Stimulated activated CD8-positive, alpha-beta memory T cell treated with anti-CD3 and anti-CD28 coated beads, Interleukin-15, amount 100 ng/mL, for 4 hours (primary cell): ENCODE measurements around the gene CSMD2.

Experiments used
- DNase-seq, 2 donors: peaks; one replicate each; pipeline ENCODE4 v3.0.0-alpha.2; 2020; ENCODE audit warnings: low read depth in 2 of 2

The CSMD2 gene

DNA sequence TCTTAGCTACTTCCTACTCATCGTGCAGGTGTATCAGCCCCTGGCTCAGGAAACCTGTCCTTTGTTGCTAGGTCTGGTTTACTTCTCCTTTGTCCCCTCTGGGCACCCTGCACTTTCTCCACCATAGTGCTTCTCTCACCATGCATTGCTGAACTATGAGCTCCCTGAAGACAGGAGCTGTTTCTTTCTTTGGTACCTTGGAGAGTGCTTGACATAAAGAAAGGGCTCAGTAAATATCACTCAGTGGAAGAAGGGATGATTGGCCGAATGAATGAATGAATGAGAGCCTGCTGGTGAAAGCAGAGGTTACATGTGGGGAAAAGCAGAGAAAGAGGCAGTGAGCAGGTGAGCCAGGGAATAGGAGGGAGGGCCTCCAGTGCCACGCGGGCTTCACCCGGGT, 310.9 kb downstream of the CSMD2 start:
- no peak for DNase-seq

DNA sequence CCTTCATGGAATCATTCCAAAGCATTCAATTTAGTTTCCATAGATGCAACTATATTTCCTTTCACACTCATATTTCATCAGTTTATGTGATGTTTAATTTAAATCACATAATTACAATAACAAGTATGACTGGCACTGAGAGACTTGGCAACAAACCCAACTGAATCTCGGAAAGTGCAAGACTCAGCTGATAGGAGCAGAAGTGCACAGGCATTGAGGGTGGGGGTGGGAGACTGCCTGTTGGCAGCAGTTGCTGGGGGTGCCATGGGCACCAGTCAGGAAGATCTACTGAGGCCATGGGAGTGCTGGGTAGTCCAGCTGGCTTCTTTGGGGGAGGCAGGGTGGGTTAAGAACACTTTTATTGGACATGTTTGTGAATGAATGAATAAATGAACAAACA, 311.6 kb downstream of the CSMD2 start:
- no peak for DNase-seq

- no peak for DNase-seq
Measured at GRCh38 chr1:33852711-33853110, 312.3 kb downstream of the CSMD2 start.

GRCh38 chr1:33850481-33850880, 314.5 kb downstream of the CSMD2 start:
- no peak for DNase-seq

- no peak for DNase-seq
Measured at GRCh38 chr1:33849211-33849610, 315.8 kb downstream of the CSMD2 start.

DNA sequence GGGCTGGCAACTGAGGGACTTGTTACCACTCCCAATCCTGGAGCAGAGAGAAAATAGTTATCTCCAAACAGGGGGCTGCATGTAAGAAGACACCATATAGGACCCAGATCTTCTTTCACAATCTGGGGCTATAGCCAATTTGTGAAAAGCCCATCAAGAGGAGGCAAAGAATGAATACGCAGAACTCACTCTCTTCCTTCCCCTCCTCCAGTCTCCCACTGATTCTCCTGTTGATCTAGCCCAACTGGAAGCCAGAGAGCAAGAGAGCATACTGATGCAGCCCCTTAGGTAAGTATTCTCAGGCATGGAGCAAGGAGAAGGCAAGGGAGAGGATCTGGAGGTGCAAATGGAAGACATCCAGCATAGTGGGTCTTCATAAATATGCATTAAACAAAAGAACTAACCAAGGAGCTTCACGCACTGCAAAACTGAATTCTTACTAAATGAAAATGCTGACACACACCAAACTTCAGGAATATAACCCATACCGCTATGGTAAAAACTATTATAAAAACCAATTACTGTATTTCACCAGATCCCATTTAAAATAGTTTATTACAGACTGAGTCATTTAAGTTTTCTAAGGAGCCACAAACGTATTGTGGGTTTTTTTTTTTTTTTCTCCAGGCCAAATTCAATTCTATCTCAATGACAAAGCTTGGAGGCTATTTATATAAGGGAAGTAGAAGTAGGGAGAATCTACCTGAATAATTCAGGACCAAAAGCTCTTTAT, 316.7 kb downstream of the CSMD2 start:
- no peak for DNase-seq

- no peak for DNase-seq
Measured at GRCh38 chr1:33846861-33847260, 318.2 kb downstream of the CSMD2 start.

GRCh38 chr1:33844166-33844565, 320.9 kb downstream of the CSMD2 start:
- DNase-seq = no peak

DNA sequence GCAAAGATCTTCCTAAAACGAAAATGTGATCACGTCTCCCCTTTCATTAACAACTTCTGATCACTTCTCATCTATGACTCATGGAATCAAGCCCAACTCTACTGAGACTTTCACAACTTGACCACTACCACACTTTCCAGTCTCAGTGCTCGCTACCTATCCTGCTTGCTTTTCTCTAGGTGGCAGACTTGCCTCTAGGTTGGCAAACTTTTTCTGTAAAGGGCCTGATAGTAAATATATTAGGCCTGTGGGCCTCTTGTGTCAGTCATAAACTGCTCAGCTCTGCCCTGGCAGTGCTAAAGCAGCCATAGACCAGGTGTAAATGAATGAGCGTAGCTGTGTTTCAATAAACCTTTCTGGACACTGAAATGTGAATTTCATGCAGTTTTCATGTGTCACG, 322.7 kb downstream of the CSMD2 start:
- DNase-seq = no peak

- no peak for DNase-seq
Measured at GRCh38 chr1:33841494-33841893, 323.5 kb downstream of the CSMD2 start.

DNA sequence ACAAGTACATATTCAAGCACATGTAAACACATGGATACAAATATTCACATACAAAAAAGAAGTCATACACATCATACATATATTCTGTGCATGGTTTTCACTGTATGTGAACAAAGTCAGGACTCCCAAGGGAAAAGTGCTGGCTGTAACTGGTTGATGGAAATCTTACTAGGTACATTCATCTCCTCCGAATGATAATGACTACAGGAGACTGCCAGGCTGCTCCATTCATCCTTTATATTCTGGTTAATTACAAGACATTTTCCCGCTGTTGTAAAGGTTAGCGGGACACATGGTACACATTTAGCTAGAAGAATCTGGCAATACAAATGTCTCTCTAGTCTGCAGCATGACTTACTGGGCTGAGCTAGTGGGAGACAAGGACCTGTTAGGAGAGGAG, 327.4 kb downstream of the CSMD2 start:
- no peak for DNase-seq

GRCh38 chr1:33836911-33837310, 328.1 kb downstream of the CSMD2 start:
- no peak for DNase-seq

DNA sequence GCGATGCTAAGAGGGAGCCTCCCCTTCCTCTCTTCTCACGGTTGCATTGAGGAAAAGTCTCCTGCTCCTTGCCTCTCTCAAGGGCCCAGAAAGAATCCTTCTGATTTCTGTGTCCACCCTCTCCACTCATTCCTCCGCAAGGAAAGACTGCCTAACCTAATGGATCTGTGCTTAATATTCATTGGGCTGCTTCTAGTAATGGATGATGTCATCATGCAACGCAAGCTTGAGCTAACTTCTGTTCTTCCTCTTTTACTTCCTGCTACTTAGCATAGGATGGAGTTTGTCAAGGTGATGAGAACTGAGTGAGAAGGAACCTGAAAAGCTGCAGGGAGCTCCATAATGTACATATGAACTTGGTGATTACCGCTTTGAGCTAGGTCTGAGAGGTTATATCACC, 336.4 kb downstream of the CSMD2 start:
- no peak for DNase-seq

DNA sequence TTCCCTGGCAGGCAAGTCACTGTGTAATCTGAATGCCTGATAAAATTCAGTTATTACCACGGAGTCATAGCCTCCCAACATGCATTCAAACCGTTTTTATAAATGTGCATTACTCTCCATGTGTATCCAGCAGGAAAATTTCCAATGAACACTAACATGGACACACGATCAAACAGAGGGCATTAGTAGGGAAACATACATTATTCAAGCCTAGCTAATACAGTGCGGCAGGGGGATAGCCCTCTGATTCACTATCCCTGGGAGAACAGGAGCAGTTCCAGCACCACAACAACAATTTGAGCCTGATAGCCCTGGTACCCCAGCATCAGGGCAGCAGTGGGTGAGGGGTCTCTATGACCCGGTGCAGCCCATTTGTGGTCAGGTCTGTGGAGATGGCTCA, 337.0 kb downstream of the CSMD2 start:
- no peak for DNase-seq

DNA sequence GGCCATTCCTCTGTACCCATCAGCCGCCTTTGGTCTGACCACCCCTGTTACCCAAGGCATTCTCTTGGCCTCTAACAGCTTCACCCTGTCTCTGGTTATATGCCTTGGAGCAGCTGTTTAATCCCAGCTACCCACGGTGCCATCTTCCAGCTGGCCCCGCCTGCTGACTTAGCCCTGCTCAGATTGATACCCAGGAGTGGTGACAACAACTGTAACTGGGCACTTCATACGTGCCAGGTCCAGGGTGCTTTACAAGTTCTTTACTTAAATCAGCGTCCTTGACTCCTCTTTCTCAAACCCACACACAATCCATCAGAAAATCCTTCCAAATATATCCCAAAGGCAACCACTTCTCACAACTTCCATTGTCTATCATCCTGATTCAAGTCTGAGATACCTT, 338.3 kb downstream of the CSMD2 start:
- no peak for DNase-seq

DNA sequence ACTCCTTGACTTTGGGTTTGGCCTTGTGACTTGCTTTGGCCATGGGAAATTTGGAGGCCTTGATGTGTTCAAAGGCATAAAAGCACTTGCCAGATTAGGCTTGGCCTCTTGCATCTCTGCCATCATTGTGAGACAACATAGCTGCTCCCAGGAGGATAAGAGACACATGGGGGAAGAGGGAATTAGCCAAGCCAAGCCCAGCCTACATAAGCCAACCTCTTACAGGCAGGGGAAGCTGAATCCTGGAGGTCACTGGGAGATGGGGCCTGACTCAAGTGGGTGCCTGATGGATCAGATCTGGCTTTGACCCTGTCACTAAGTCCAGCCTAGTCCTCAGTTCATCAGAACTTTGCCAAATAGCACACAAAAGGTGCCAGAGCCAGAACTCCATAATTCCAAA, 338.7 kb downstream of the CSMD2 start:
- DNase-seq = no peak

GRCh38 chr1:33825506-33825905, 339.5 kb downstream of the CSMD2 start:
- DNase-seq = no peak

GRCh38 chr1:33824971-33825370, 340.1 kb downstream of the CSMD2 start:
- DNase-seq = no peak

DNA sequence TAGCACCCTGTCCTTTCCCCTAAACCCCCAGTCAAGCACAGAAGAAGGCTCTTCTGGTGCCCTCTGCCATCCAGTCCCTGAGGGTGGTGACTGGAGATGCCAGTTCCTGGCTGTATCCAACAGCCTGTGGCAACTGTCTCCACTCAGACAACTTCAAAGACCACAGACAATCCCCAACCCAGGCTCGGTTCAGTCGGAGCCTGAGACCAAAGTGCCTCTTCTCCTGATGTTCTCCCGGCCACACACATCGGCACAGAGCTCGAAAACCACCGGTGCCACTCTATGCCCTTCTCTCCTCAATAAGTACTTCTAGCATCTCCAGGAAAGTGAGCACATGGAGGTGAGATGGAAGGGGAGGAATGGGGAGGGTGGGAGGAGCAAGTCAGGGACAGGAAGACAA, 340.7 kb downstream of the CSMD2 start:
- no peak for DNase-seq

DNA sequence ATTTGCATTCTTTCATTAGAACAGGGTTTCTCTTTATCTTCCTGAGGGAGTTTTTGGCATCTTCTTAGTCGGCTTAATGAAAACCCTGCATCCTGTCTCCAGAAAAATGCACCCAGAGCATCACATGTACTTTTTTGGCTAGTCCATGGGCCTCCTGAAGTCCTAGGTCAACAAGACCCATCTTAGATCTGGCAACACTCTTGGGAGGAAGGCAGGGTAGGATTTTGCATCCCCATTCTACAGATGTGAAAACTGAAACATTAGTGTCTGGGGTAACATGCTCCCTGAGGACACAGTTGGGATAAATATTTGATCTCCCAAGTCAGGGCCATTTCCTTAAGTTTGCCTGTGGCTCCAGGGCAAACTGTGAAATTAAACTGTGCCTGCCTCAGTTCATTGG, 341.2 kb downstream of the CSMD2 start:
- no peak for DNase-seq

GRCh38 chr1:33823401-33823800, 341.6 kb downstream of the CSMD2 start:
- DNase-seq = no peak

DNA sequence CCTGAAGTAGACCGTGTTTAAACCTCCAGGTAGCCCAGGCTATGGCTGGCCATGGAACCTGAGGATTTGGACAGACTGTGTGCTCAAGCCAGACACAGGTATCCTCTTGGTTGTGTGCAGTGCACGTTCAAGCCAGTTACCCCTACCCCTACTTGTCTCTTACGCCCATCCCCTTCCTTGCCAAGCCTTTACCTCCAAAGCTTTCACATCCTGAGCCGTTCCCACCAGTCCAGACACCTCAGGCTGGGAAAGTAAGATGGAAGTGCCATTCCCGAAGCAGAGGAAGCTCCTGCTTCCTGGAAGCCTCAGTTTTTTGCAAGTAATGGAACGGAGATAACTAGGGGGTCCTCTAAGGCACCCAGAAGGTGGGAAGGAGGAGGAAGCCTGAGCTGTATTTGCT, 342.6 kb downstream of the CSMD2 start:
- DNase-seq = no peak

DNA sequence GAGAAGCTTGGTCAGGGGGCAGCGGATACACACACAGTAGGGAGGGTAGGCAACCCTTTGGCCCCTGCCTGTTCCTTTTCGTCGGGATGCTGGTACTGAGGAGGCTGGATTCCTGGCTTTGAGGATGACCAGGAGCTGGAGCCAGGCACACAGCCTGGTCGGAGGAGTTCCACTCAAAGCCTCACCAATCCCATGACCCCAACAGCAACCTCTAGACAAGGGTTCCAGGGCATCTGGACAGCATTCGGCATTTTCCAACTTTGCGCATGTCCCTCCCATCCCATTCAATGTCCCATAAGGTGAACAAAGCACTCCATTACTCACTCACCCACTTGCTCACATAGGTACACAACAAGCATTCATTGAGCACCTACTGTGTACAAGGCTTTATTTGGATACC, 343.7 kb downstream of the CSMD2 start:
- DNase-seq = no peak

DNA sequence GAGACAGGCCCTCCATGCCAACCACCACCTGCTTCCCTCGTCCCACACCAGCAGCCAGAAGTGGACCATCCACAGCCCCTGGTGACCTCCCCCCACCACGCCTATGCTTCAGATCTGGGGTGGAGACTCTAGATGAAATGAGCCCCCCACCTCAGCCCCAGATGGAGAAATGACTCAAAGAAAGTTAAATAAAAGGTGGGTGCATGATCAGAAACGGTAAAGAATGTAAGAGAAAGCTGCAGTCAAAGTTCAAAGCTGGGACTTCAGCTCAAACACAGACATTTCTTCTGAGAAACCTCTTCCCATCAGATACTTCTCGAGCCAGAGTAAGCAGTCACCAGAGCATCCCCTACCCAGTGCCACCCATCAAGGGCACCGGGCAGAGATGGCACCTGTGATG, 344.2 kb downstream of the CSMD2 start:
- DNase-seq = no peak
